Measurements from ENCODE around the gene MFSD6.
"Not testable (repeated sequence)": the region's sequence is repeated elsewhere in the genome, so short reads cannot be mapped to it uniquely, and the experiment has no call there.

The MFSD6 gene

DNA sequence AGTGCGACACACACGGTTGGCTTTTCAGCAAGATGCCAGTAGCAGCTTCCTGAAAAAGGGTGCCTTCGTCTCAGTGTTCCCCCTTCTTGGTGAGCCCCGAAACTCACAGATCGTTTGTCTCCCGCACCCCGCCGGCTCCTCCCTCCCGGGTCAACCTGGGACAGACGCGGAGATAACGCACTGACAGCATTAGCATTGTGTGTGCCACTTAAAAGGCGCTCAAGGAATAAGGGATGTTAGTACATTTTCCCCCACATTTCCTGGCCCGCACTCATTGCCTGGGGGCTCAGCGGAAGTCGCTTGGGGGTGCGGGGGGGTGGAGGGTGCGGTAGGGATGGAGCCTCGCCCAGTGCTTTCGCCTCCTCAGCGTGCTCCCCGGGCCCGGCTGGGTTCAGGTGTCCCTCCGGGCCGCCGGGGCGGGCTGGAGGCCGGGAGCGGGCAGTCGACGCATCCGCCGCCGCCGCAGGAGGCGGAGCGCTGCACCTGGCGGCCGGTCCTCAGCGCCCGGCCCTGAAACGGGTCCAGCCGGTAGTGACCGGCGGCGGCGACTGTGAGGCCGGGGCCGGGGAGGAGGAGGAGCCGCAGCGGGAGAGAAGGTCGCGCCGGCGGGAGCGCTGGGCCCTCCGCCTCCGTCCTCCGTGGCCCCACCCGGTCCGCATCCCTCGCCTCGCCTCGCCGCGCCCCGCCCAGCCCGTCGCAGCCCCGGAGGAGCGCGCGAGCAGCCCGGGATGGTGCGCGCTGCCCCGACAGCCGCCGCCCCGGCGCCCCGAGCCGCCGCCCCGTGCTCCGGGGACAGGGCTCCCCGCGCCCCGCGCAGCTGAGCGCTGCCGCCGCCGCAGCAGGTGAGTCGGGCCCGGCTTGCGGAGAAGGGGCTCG, at the start of gene MFSD6:
Gene MFSD6, plus strand, starts transcription at position 694 of the 876 bp plus-strand sequence. CDS start 27,675 bp downstream, outside the sequence.
- DNase-seq, result peak; percentile 57 to 83 (median 82)

DNA sequence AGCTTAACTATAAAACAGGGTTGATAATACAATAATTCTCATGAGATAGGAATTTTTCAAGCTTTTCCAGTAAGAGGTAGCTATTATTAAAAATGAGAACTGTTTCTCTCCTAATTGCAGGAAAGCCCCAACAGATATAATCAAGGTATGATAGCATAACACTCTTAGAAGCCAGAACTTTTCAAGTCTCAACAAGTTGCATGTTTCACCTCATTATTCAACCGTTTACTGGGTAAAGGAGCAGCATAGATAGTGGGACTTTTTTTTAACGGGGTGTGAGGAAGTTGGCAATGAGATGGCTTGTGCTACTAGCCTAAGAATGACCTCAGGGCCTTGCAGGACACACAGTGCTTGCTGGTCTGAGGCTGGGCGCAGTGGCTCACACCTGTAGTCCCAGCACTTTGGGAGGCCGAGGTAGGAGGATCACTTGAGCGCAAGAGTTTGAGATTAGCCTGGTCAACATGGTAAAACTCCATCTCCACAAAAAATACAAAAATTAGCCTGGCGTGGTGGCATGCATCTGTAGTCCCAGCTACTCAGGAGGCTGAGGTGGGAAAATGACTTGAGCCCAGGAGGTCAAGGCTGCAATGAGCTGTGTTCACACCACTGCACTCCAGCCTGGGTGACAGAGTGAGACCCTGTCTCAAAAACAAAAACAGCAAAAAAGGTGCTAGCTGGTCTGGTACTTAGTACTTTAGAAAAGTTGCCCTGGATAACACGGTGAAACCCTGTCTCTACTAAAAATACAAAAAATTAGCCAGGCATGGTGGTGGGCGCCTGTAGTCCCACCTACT, 49.3 kb upstream of the MFSD6 start:
- DNase-seq, result not testable (repeated sequence)

DNA sequence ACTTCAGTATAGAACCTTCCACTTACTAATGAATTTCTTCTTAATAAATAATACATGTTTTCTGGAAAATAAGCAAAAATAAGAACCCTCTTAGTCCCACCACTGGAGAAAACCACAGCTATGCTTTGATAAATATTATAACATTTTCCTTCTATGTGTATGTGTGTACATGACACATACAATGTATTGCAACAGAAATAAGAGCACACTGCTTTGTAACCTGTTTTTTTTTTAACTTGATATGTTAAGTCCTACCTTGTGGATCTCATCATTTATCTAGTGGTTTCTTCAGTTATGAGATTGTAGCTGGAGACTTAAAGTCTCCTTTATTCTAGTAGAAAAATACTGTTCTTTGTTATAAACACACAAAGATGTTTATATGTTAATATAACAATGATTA, 47.6 kb upstream of the MFSD6 start:
- DNase-seq, result no peak

DNA sequence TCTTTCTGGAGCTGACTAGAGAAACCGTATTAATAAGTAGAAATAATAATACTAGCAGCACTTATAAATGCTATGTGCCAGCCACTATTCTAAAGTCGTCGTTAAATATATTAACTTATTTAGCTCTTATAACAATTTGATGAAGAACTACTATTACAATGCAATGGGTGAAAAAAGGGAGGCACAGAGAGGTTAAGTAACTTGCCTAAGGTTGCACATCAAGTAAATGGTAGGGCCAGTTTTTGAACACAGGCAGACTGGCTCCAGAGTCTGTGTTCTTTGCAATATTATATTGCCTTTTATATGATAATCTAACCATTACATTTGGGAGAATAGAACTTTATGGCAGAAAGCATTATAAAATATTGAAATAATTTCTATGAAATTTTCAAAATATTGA, 47.2 kb upstream of the MFSD6 start:
- DNase-seq, result no peak

DNA sequence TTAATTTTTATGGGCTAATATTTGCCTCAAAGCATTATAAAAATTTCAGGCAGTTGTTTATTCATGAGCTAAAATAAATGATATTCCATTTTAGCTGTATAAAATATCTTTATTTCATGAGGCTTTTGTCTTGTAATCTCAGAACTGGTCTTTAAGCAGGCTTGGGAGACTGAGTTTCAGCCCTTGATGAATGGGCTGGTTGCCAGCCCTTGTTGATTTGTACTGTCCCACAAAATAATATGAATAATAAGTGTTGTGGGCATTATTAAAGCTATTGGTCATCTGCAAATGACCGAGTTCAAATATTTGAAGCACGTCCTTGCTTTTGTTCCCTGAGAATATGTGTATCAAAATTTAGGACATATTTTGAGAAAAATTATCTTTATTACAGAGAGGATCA, 46.6 kb upstream of the MFSD6 start:
- DNase-seq, result no peak

DNA sequence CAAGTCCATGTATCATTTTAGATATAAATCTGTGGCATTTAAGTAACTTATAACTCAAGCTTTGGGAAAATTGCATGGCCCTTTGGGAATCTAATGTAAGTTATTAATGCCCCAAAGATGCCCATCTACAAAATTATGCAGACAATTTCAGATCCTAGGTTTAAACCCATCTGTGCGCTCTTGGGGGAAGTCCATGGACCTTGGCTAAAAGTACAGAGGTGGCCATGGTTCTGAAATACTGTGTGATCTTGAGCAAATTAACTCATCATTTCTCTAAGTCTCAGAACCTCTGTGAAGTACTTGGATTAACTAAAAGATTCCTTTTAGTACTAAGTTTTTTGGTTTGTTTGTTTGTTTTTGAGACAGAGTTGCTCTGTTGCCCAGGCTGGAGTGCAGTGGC, 45.3 kb upstream of the MFSD6 start:
- DNase-seq, result no peak

DNA sequence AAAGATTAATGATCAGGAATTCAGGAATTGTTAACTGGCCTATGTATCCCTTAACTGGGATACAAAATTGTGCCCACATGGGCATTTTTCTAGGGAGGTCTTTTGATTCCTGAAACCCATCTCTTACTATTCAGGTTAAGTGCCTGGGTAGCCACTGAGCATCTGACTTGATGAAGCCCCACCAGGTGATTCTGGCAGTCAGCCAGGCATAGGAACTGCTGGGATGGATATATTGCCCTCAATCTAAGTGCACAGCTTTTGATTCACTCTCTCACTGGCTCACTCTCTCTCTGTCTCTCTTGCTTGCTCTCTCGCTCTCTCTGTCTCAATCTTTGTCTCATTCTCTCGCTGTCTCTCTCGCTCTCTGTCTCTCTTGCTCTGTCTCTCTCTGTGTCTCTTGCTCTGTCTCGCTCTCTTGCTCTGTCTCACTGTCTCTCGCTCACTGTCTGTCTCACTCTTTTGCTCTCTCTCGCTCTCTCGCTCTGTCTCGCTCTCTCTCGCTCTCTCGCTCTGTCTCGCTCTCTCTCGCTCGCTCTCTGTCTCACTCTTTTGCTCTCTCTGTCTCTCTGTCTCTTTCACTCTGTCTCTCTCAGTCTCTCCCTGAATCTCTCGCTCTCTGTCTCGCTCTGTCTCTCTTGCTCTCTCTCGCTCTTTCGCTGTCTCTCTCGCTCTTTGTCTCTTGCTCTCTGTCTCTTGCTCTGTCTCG, 42.5 kb upstream of the MFSD6 start:
- DNase-seq, result peak in 2 of 3 experiments; percentile 10 to 59

DNA sequence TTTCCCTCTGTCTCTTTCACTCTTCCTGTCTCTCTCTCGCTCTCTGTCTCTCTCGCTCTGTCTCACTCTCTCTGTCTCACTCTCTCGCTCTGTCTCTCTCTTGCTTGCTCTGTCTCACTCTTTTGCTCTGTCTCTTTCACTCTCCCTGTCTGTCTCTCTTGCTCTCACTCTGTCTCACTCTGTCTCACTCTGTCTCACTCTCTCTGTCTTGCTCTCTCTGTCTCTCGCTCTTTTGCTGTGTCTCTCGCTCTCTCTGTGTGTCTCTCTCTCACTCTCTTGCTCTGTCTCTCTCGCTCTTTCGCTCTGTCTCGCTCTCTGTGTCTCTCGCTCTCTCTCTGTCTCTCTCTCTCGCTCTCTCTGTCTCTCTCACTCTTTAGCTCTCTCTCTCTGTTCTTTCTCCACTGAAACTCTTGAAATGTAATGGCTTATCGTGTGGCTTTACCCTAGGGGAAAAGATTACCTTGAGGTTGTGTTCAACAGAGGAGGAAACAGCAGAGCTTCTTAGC, 41.9 kb upstream of the MFSD6 start:
- DNase-seq, result no peak

DNA sequence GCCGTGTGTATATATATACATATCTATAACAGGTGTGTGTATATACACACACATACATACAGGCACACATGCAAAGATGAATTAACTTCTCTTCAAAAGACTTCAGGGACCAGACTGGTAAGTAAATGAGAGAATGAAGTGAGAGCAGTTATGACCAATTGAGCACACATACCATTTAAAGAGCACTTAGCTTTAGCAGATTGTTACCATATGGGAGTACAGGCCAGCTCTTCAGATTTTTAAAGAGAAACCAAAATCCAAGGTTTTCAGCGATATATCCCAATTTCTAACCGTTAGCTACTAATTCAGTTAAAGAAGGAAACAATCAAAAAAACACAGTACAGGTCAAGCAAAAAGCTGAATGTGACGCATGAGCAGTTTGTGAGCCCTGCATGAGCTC, 41.1 kb upstream of the MFSD6 start:
- no peak for DNase-seq

DNA sequence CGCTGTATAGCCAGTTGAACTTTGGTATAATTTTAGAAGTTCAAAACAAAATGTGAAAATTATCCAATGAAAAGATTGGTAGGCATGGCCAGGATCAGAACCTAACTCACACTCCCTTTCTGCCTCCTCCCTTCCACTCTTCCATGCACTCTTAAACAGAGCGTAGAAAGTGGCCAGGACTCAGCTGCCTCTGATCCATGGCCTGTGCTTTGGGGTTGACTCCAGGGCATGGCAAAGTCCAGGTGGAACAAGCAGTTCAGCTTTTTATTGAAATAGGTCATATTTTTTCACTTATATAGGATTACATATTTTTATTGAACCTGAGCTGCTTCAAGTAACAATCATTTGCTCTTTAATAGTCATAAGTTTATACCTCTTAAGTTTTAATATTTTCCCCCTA, 38.5 kb upstream of the MFSD6 start:
- DNase-seq, result no peak

DNA sequence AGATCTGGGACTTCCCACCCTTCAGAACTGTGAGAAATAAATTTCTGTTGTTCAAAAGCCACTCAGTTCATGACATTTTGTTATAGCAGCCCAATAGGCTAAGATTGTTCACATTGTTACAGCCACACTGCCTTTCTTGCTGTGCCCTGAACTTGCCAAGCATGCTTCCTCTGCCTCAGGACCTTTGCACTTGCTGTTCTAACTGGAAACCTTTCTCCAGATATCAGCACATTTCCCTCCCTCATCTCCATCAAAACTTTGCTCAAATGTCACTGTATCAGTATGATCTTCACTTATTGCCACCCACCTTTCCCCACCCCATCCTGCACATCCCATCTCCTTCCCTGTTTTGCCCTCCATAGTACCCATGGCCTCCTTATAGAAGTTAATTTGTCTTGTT, 32.1 kb upstream of the MFSD6 start:
- DNase-seq, result no peak

DNA sequence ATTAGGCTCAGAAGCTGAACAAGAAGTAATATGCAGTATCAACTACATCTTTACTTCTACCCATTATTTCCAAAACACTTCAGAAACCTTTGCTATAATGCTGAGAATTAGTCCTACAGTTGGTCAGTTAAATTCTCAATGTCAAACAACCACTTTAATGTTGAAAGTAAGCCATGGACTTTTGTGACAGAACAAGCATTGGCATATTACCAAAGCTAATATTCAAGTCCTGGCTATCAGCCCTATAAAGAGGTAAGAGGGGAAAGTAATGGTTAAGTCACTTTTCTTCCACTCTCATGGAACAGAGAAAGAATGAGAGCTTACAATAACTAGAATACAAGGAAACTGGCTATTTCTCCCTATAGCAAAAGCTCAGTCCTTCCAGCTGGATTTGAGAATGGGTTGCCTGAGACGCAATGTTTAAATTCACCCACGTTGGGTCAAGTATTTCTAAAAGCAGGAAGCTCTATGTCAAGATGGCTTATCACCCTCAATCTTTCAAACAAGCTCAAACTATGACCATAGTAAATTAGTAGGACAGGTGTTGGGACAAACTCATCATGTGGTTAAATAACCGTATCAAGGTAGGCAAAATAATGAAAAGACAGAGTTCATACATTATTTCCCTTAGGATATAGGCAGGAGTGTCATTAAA, 31.4 kb upstream of the MFSD6 start:
- DNase-seq, result no peak

DNA sequence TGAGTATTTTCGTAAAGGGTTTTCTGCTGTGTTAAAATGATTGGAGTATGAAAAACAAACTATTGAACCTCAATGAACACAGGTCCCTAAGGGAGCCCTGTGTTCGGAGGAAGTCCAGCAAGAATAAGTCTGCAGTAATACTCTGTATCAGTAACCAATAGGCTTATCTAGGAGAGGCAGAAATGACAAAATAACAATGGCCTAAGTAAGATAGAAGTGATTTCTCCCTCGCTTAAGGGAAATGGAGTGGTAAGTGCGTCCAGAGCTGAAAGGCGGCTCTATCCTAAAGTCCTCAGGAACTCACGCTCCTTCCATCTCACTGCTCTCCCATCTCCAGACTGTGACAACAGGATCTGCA, 29.3 kb upstream of the MFSD6 start:
- no peak for DNase-seq

DNA sequence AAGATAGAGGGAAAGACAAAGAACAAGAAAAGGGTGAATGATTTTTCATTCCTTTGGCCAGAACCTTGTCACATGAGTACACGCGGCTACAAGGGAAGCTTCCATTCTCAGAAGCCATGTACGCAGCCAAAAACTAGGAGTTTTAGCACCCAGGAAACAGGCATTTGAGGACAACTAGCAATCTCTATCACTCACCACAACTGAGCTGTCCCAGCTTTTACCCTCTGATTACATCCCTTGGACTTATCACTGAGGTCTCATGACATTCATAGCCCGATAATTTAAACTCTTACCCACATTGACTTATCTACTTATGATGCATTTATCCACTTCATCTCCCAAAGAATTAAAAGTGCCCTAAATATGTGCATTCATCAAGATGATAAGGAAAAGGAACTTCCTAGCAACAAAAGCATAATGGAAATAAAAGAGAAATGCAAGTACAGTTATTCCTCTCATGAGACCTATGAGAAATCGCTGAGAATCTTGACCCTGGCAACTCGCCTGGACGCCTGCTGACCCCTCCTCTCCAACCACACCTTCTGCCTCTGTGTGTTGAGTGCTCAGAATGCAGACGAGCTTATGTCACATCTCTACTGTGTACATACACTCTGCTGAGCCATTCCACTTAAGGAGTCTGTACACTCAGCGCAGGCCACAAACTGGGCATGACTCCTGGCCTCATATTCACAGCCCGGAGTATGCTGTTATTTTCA, 28.7 kb upstream of the MFSD6 start:
- peak; percentile 32 to 70 (median 38) for DNase-seq

DNA sequence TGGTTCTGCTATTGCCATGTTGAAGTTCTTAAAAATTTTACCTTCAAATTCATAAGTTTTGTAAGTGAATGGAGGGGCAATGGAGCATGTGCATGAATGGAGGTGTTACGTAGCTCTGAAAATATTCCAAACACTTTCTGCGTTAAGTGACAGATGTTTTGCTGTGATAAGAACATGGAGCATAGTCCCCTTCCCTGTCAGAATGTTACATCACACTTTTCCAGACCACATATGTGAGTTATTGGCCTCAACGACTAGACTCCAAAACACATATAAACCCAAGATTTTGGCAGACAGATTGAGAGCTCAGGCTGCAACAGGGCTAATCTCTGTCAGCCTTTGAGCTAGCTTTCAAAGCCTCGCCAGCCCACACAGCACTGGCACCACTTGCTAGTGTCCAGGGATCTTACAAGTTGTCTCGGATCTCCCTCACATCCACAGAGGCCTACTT, 27.2 kb upstream of the MFSD6 start:
- no peak for DNase-seq

DNA sequence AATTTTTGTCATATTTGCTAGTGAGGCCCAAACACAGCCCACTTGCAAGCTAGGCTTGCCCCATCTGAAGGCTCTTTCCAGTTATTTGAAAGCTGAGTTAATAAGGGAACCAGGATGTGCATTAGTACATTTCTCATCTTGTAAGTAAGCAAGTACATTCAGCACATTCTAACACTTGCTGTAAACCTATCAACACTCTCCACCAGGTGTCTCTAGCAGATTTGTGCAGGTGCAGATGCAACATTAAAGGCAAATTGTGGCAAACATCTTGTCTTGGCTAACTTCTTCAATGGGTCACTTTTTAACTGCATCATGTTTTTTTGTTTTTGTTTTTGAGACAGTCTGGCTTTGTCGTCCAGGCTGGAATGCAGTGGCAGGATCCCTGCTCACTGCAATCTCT, 25.3 kb upstream of the MFSD6 start:
- DNase-seq, result peak; percentile 28 to 81 (median 55)

DNA sequence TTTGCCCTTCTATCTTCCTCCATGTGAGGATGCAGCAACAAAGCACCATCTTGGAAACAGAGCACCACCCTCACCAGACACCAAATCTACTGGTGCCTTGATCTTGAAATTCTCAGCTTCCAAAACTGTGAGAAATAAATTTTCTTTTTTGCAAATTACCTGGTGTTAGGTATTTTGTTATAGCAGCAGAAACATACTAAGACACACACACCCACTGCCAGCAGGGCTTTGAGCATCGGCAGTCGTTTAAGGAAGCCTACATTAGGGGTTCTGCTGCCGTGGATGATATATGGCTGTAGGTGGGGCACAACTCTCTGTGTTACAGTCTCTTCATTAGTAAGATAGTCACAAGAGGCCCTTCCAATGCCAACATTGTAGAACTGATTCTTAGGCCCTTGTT, 20.7 kb upstream of the MFSD6 start:
- DNase-seq, result no peak

DNA sequence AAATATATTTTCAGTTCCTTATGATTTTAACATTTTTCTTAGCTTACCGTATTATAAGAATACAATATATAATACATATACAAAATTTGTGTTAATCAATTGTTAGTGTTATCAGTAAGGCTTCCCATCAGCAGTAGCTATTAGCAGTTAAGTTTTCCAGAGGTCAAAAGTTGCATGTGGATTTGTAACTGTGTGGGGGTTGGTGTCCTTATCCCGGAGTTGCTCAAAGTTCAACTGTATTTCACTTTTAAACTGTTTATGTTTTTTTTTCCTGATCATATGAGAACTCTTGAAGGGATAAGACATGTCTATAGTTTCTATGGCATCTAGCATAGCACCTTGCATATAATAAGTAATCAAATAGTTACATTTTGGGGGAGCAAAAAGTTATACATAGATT, 11.9 kb upstream of the MFSD6 start:
- no peak for DNase-seq

DNA sequence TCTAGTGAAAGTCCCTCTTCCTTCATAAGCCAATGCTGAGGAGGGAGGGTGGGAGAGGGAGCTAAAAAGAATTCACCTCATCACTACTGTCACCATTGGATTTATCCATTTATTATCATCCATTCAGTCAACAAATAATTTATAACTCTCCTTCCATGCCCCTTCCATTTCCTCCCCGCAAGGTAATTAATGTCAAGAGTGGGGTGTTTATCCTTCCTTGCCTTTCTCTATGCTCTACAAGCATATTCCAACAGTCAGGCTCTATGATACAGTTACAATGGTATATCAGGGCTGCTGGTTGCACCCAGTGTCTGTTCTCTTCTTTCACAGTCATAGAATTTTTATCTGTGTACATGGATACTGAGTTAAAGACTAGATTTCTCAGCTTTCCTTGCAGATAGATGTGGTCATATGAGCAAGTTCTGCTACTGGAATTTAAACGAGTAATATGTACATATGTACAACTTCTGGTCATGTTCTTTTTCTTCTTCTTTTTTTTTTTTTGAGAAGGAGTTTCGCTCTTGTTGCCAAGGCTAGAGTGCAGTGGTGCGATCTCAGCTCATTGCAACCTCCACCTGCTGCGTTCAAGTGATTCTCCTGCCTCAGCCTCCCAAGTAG, 5.1 kb upstream of the MFSD6 start:
- DNase-seq, result no peak

DNA sequence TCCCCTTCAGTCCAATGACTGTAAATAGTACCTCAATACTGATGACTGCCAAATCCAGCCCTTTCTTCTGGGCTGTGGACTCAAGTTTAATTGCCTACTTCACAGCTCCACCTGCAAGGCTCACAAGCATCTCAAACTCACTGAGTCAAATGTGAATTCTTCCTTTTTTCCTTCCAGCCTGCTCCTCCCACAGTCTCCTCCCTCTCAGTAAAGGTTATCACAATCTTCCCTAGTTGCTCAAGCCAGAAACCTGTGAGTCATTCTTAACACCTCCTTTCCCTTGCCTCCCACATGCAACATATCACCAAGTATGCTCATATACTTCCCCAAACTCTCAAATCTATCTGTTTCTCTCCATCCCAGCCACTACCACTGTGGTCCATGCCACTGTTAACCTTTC, 3.7 kb upstream of the MFSD6 start:
- DNase-seq, result no peak

DNA sequence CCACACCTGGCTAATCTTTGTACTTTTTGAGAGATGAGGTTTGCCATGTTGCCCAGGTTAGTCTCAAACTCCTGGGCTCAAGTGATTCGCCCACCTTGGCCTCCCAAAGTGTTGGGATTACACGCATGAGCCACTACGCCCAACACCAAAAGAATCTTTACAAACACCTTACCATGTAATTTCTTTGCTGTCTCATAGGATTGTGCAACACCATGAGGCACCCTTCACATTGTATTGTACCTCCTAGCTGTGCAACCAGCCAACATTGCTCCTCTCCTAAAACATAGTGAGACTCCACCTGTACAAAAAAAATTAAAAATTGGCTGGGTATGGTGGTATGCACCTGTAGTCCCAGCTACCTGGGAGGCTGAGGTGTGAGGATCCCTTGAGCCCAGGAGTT, 3.1 kb upstream of the MFSD6 start:
- no peak for DNase-seq

DNA sequence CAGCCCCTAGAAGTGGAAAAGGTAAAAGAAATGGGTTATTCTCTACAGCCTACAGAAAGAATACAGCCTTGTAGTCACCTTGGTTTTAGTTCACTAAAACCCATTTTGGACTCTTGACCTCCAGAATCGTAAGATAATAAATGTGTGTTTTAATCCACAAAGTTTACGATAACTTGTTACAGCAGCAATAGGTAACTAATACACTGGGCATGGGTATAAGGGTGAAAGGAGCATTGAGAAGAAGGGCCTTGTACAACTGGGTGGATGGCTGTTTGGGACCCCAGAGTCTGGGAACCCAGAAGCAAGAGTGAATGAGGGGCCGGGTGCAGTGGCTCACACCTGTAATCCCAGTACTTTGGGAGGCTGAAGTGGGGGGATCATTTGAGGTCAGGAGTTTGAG, 2.2 kb upstream of the MFSD6 start:
- DNase-seq, result no peak
